ENCODE measurements around the gene XAGE1B.

GRCh38 chrX:52556741-52557140, 39.9 kb upstream of the XAGE1B start:
- TF ChIP-seq CTCF (conservative IDR thresholded peaks at IDR 0.05; ENCODE audit: low read length) (no peak), EZH2phosphoT487 (IDR thresholded peaks at IDR 0.05; ENCODE audit: borderline replicate concordance) (no peak)
